Activated CD4-positive, alpha-beta T cell treated with anti-CD3 and anti-CD28 coated beads, Interleukin-2, amount 50 U/mL, for 24 hours (primary cell): ENCODE data around the gene PSMC3IP.
"Not testable (repeated sequence)": the region's sequence is repeated elsewhere in the genome, so short reads cannot be mapped to it uniquely, and the experiment has no call there.

Source experiments
- DNase-seq, 2 donors: peaks; one replicate each; pipeline ENCODE4 v3.0.0-alpha.2; 2020; ENCODE audit warnings: low read depth in 1 of 2, low spot score in 1 of 2

PSMC3IP gene

GRCh38 chr17:42541041-42541833 lies 36.3 kb downstream of the PSMC3IP start:
- DNase-seq = no peak

GRCh38 chr17:42540558-42540957 lies 37.0 kb downstream of the PSMC3IP start:
- not testable (repeated sequence) for DNase-seq

GRCh38 chr17:42538482-42538881 lies 39.0 kb downstream of the PSMC3IP start:
- DNase-seq = no peak

- DNase-seq = no peak
Observed at GRCh38 chr17:42537826-42538451, 39.6 kb downstream of the PSMC3IP start.

GRCh38 chr17:42537156-42537805 lies 40.2 kb downstream of the PSMC3IP start:
- no peak for DNase-seq

GRCh38 chr17:42536372-42537155 lies 41.0 kb downstream of the PSMC3IP start:
- peak; percentile 40 to 54 for DNase-seq

- DNase-seq = peak; percentile 69 to 70
Observed at GRCh38 chr17:42536048-42536371, 41.5 kb downstream of the PSMC3IP start, which contains the start of gene NAGLU. NAGLU (plus strand) TSS chr17:42536241; CDS start chr17:42536273, 32 bp downstream.

GRCh38 chr17:42535155-42536047 lies 42.1 kb downstream of the PSMC3IP start:
- DNase-seq = no peak

- DNase-seq = no peak
Observed at GRCh38 chr17:42531455-42532354, 45.8 kb downstream of the PSMC3IP start.

GRCh38 chr17:42530952-42531454 lies 46.5 kb downstream of the PSMC3IP start:
- no peak for DNase-seq

- no peak for DNase-seq
Observed at GRCh38 chr17:42529061-42529460, 48.5 kb downstream of the PSMC3IP start.

GRCh38 chr17:42527932-42528331 lies 49.6 kb downstream of the PSMC3IP start:
- DNase-seq = no peak

GRCh38 chr17:42526031-42526444 lies 51.5 kb downstream of the PSMC3IP start:
- DNase-seq = no peak

GRCh38 chr17:42525221-42525620 lies 52.3 kb downstream of the PSMC3IP start:
- DNase-seq = no peak

- DNase-seq = no peak
Observed at GRCh38 chr17:42522798-42523278, 54.7 kb downstream of the PSMC3IP start.
